PFSK-1 (cell line): ENCODE data around the gene PLEKHM1.

Source experiments
- POLR2AphosphoS5 ChIP-seq: IDR thresholded peaks from 2 replicates; pipeline ENCODE4 v1.6.1; 2012; ENCODE audit warnings: low read depth, mild to moderate bottlenecking, control low read depth, low read length, moderate library complexity
- TAF1 ChIP-seq: IDR thresholded peaks from 2 replicates; pipeline ENCODE4 v1.6.1; 2012; ENCODE audit warnings: low read length, control low read depth, borderline replicate concordance; ENCODE audit not compliant: insufficient read depth

DNA sequence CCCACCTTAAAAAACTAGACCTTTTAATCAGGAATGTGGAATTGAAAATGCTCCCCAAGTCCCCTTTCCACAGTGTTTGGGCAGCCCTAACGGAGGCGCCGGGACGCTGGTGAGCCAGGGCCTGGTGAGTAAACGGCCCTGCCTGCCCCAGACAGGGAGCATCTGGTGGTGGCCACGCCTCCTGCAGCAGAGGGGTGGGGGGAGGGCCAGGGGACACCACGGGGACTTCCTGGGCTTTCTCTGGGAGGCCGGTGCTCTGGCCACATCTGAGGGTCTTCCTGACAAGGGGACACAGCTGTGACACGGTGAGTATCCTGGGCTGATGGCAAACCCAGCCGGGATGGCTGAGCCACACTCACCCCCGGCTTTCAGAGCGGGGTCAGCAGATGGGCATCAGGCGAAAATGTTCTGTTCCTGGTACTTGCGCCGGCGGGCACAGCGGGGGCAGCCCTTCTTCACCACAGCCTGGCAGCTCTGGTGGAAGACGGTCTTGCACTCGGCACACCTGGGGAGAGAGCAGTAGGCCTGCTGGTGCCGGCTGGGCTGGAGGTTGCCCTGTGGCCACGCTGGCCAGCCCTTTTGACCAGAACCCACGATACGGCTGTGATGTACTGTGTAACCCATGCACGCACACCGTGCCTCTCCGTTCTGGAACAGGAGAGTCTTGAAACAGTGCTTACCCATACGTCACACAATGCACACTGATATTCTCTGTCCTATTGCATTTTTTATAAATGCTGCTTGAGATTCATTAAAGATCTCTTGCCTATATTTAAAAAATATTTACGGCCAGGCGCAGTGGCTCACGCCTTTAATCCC, 52.8 kb downstream of the PLEKHM1 start:
- no peak for TF ChIP-seq POLR2AphosphoS5
- TF ChIP-seq TAF1: no peak
